ENCODE measurements around the gene SOX8.

SOX8 gene

DNA sequence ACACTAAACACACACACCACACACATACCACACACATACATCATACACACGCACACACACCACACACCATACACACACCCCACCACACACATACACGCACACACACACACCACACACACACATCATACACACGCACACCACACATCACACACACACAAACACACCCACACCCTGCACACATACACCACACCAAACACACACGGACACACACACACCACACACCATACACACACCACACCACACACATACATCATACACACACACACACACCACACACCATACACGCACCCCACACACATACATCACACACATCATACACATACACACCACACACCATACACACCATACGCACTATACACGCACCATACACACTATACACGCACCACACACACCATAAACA is 3.7 kb upstream of the SOX8 start (continued):
- 0 out of 2 replicates have a peak, but pooled peaks have one; percentile 7 for TF ChIP-seq ZNF544 (tag by site-specific recombination; IDR thresholded peaks at IDR 0.05)
- 0 out of 2 replicates have a peak, but pooled peaks have one; percentile 14 for TF ChIP-seq ZNF621 (tag by site-specific recombination; IDR thresholded peaks at IDR 0.05)
- 0 out of 2 replicates have a peak, but pooled peaks have one; percentile 22 for TF ChIP-seq ZNF488 (tag by site-specific recombination; IDR thresholded peaks at IDR 0.05)
- TF ChIP-seq, protein P1, sequence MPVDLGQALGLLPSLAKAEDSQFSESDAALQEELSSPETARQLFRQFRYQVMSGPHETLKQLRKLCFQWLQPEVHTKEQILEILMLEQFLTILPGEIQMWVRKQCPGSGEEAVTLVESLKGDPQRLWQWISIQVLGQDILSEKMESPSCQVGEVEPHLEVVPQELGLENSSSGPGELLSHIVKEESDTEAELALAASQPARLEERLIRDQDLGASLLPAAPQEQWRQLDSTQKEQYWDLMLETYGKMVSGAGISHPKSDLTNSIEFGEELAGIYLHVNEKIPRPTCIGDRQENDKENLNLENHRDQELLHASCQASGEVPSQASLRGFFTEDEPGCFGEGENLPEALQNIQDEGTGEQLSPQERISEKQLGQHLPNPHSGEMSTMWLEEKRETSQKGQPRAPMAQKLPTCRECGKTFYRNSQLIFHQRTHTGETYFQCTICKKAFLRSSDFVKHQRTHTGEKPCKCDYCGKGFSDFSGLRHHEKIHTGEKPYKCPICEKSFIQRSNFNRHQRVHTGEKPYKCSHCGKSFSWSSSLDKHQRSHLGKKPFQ (tag by site-specific recombination; IDR thresholded peaks at IDR 0.05): peak; percentile 94

- no peak overlapping the region for H3K27ac ChIP-seq (ENCODE audit: extremely low read depth, low read depth, low read length)
- no peaks in the 10 kb centered on the region for H3K36me3 ChIP-seq (ENCODE audit: control insufficient read depth in 2 of 2, insufficient read depth in 1 of 2, low read length in 2 of 2)
- H3K9me3 ChIP-seq (ENCODE audit: control insufficient read depth, insufficient read depth, low read depth, low read length): no peaks in the 10 kb centered on the region
- ChIA-PET CTCF (interaction anchor here (0.6 kb wide), 1 partner anchor 41 kb away, joined by 5 read pairs; no protein-coding TSS in a partner anchor), POLR2A (interaction anchor here (0.7 to 1.2 kb wide), 2 partner anchors 9 to 19 kb away, joined by 3 to 4 read pairs; no protein-coding TSS in a partner anchor)
- TF ChIP-seq, protein P2, sequence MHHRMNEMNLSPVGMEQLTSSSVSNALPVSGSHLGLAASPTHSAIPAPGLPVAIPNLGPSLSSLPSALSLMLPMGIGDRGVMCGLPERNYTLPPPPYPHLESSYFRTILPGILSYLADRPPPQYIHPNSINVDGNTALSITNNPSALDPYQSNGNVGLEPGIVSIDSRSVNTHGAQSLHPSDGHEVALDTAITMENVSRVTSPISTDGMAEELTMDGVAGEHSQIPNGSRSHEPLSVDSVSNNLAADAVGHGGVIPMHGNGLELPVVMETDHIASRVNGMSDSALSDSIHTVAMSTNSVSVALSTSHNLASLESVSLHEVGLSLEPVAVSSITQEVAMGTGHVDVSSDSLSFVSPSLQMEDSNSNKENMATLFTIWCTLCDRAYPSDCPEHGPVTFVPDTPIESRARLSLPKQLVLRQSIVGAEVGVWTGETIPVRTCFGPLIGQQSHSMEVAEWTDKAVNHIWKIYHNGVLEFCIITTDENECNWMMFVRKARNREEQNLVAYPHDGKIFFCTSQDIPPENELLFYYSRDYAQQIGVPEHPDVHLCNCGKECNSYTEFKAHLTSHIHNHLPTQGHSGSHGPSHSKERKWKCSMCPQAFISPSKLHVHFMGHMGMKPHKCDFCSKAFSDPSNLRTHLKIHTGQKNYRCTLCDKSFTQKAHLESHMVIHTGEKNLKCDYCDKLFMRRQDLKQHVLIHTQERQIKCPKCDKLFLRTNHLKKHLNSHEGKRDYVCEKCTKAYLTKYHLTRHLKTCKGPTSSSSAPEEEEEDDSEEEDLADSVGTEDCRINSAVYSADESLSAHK (tag by site-specific recombination; IDR thresholded peaks at IDR 0.05): peak; percentile 96
- TF ChIP-seq ZXDB (tag by site-specific recombination; IDR thresholded peaks at IDR 0.05) (no peak), KLF1 (tag by site-specific recombination; IDR thresholded peaks at IDR 0.05) (peak; percentile 77)
- H3K4me1 ChIP-seq (ENCODE audit: control insufficient read depth, insufficient read depth, low read length): no peaks in the 10 kb centered on the region
- no peak overlapping the region for H3K4me3 ChIP-seq (ENCODE audit: low read depth, low read length)
Observed at GRCh38 chr16:978403-978802, 3.2 kb upstream of the SOX8 start.

DNA sequence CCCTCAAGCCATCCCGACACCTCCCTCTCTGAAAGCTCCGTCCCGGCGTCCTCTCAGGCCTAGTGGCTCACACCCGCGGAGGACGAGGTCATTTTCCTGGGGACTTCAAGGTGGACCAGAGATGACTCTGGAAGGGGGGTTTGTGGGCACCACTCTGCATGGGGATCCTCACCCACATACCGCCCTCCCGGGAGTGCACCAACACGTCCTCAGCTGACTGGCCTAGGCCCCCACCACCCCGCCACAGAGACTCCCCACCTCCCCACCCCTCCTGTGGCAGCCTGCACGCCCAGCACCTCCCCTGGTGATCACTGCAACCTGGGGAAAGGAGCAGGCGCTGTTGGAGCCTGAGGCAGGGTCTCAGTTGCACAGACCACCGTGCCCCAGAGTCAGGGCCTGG is 2.4 kb upstream of the SOX8 start:
- TF ChIP-seq ZNF677 (tag by site-specific recombination; IDR thresholded peaks at IDR 0.05) (no peak), KLF16 (tag by site-specific recombination; IDR thresholded peaks at IDR 0.05) (no peak)
- Histone ChIP-seq H3K4me3 (ENCODE audit: low read depth, low read length) (no peak overlapping the region), H3K9me3 (ENCODE audit: control insufficient read depth, insufficient read depth, low read depth, low read length) (no peaks in the 10 kb centered on the region), H3K27ac (ENCODE audit: extremely low read depth, low read depth, low read length) (no peak overlapping the region), H3K4me1 (ENCODE audit: control insufficient read depth, insufficient read depth, low read length) (no peaks in the 10 kb centered on the region), H3K36me3 (ENCODE audit: control insufficient read depth in 2 of 2, insufficient read depth in 1 of 2, low read length in 2 of 2) (no peaks in the 10 kb centered on the region)
- ChIA-PET CTCF (interaction anchor here (0.6 kb wide), 1 partner anchor 41 kb away, joined by 5 read pairs; no protein-coding TSS in a partner anchor), POLR2A (interaction anchor here (1.2 kb wide), 1 partner anchor 18 kb away, joined by 4 read pairs; no protein-coding TSS in a partner anchor)

- ChIA-PET CTCF (interaction anchor here (0.7 kb wide), 1 partner anchor 165 kb away, joined by 5 read pairs; no protein-coding TSS in a partner anchor), POLR2A (no interaction called here)
- TF ChIP-seq KLF1 (tag by site-specific recombination; IDR thresholded peaks at IDR 0.05): no peak
- TF ChIP-seq ZNF501 (tag by site-specific recombination; IDR thresholded peaks at IDR 0.05): no peak
- no peak for TF ChIP-seq RBAK (tag by site-specific recombination; IDR thresholded peaks at IDR 0.05)
- H3K27ac ChIP-seq (ENCODE audit: extremely low read depth, low read depth, low read length): no peak overlapping the region
- H3K4me1 ChIP-seq (ENCODE audit: control insufficient read depth, insufficient read depth, low read length): no peaks in the 10 kb centered on the region
- H3K36me3 ChIP-seq (ENCODE audit: control insufficient read depth in 2 of 2, insufficient read depth in 1 of 2, low read length in 2 of 2): no peaks in the 10 kb centered on the region
- no peak overlapping the region for H3K4me3 ChIP-seq (ENCODE audit: low read depth, low read length)
- no peaks in the 10 kb centered on the region for H3K9me3 ChIP-seq (ENCODE audit: control insufficient read depth, insufficient read depth, low read depth, low read length)
Observed at GRCh38 chr16:979859-980594, 1.5 kb upstream of the SOX8 start.

Data from HEK293 (cell line).